Femur (tissue), 1 donor: Measurements from ENCODE around the gene CCNJL.
A peak's percentile ranks its signal among the peaks of the same experiment; 100 is the strongest.

ENCODE experiments used
- DNase-seq: peaks from one replicate; pipeline ENCODE4 v3.0.0-alpha.2; 2017

The CCNJL gene

DNA sequence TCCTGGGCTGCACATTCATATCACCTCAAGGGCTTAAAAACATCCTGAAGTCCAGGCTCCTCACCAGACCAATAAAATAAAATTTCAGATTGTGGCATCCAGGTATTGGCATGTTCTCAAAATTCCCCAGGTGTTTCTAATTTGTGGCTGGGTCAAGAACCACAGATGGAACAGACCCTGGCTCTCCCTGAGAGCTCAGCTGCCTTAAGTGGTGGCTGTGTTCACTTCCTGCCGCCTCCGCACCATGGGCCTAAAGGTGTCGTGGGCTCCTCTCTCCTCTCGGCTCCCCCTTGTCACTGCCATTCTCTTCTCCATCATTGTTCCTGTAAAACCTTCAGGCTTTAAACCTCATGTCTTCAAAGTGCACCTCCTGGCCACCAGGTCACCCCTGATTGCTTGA lies 17.8 kb upstream of the CCNJL start:
- DNase-seq, result no peak

- DNase-seq, result no peak
Observed at GRCh38 chr5:160327818-160328217, 15.5 kb upstream of the CCNJL start.

DNA sequence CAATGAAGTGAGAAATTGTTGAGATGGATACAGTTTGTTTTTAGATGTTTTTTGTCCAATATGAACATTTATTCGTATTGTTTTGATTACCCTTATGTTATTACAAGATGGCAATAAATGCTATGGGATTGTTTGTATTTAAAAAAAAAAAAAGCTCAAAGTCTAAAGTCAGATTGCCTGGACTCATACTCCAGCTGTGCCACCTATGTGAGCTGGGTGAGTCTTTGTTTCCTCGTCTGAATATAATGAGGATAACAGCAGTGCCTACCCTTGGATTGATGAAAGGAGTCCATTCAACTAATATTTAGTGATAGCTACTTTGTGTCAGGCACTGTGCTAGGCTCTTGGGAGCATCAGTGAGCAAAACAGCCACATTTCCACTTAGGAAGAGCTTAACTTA lies 14.6 kb upstream of the CCNJL start:
- no peak for DNase-seq

DNA sequence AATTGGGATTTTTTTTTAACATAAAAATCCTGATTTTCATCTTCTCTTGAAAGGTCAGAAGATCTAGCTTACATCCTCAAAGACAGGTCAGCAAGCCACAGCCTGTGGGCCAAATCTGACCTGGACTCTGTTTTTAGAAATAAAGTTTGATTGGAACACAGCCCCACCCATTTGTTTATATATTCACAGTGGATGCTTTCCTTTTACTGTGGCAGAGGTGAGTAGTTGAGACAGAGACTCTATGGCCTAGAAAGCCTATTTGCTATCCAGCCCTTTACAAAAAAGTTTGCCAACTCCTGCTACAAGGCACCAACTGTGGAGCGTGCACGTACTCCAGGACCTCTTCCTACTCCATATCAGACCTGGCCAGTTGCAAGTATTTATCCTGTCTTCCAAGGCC lies 13.4 kb upstream of the CCNJL start:
- no peak for DNase-seq

- no peak for DNase-seq
Observed at GRCh38 chr5:160324886-160325285, 12.5 kb upstream of the CCNJL start.

- DNase-seq, result no peak
Observed at GRCh38 chr5:160318409-160318808, 6.0 kb upstream of the CCNJL start.

DNA sequence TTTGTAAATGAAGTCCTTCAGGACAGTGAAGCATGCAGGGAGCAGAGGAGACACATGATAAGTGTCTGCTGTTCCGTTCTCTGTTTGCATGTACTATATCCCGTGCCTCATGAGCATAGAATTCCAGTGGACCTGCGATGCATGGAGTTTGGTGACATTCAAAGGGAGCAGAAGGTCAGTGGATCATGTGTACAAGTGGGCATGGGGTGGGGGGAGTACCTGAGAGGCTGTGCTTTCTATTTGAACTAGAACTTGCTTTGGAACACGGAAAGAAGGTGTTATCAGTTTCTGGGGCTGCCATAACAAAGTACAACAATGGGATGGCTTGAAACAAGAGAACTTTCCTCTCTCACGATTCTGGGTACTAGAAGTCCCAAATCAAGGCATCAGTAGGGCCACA lies 5.1 kb upstream of the CCNJL start:
- no peak for DNase-seq

- no peak for DNase-seq
Observed at GRCh38 chr5:160315968-160316367, 3.6 kb upstream of the CCNJL start.

- no peak for DNase-seq
Observed at GRCh38 chr5:160312960-160313727, 780 bp upstream of the CCNJL start.

- peak; percentile 26 for DNase-seq
Observed at GRCh38 chr5:160311491-160312133, 752 bp downstream of the CCNJL start.

DNA sequence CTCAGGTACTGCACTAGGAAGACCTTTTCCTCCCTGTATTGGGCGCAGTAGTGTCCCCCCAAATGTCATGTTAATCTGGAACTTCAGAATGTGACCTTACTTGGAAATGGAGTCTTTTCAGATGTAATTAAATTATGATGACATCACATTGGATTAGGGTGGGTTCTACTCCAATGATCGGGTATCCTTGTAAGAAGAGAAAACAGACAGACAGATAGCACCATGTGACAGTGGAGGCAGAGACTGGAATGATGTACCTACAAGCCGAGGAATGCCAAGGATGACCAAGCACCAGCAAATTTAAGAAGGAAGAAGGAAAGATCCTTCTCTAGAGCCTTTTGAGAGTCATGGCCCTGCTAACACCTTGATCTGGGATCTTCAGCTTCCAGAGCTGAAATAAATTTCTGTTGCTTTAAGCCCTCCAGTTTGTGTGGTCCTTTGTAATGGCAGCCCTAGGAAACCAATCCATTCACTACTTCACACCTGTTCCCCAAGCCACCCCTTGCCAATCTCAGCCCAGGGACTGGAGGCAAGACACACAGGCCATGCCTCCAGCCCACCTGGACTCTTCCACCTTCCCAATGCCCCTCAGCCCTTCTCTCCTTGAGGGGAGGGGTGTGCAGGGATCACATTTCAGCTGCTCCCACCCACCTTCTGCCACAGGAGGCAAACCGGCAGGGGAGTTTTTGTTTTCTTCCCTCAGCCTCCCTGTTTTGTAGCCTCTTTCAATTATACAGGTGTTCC lies 1.6 kb downstream of the CCNJL start:
- DNase-seq, result no peak

- DNase-seq, result no peak
Observed at GRCh38 chr5:160310140-160310539, 2.2 kb downstream of the CCNJL start.

DNA sequence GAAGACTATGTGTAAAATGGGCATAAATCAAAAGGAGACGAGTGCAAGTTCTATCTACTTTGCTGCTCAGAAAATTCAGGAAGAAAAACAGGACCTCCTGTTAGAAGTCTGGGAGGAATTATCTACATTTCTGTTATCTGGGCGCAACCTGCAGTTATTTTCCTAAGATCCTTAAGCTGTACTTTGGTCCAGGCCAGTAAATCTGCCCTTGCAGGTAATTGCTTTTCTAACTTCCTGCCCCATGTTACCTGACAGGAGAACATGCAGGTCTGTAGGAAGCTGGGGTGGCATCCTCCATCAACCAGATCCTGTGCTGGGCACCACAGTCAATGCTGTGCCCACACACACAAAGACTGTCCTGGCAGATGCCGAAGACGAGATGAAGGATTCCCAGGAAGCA lies 5.7 kb downstream of the CCNJL start:
- DNase-seq, result no peak

- DNase-seq, result no peak
Observed at GRCh38 chr5:160305319-160305718, 7.0 kb downstream of the CCNJL start.

DNA sequence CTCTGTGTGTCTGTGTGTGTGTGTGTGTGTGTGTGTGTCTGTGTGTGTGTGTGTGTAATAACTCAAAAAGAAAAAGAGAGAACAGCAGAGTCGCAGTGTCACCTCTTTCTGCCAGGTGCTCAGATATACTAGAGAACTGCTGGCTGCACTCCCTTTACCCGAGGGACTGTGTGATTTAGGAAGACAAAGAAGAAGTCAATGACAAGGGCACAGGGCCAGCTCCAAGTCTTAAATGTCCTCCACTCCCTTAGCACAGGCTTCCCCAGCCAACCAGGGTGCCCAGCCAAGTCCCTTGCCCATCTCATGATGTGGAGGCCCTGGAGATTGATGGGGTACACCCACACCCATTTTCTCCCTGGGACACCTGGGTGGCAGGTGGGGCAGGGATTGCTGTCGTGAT lies 8.7 kb downstream of the CCNJL start:
- DNase-seq, result no peak

DNA sequence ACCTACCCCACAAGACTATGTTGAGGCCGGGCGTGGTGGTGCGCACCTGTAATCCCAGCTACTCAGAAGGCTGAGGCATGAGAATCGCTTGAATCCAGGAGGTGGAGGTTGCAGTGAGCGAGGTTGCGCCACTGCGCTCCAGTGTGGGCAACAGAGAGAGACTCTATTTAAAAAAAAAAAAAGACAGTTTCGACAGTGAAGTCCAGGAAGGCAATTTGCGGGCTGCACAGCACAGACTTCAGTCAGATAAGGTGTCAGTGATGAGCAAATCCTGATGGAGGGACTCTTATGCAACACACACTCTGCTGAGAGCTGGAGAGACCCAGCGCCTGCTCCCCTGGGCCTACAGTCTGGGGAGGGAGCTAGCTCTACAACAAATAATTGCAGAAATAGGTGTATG lies 14.2 kb downstream of the CCNJL start:
- DNase-seq, result no peak

- DNase-seq, result no peak
Observed at GRCh38 chr5:160297776-160298175, 14.6 kb downstream of the CCNJL start.

GRCh38 chr5:160297004-160297403 lies 15.4 kb downstream of the CCNJL start:
- no peak for DNase-seq

- DNase-seq, result no peak
Observed at GRCh38 chr5:160296496-160296895, 15.9 kb downstream of the CCNJL start.

GRCh38 chr5:160293901-160294561 lies 18.3 kb downstream of the CCNJL start:
- DNase-seq, result no peak

- DNase-seq, result no peak
Observed at GRCh38 chr5:160293386-160293785, 19.0 kb downstream of the CCNJL start.

DNA sequence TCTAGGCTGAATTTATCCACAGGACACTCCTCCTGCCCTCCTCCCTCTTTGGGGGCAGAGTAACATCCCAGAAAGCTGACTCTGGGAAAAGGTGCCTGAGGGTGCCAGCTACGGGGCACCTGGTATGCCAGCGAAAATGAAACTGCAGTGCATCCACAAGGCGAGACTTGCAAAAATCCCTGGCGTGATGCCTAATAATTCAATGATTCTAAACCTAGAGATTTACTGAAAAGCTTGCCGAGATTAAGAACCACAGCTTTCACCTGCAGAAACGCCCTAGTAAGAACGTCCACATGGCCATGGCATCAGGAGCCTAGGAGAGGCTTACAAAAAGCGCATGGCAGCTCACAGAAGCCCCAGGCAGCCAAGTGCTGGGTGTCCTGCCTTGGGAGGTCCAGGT lies 20.9 kb downstream of the CCNJL start:
- DNase-seq, result no peak

- DNase-seq, result no peak
Observed at GRCh38 chr5:160290751-160291150, 21.6 kb downstream of the CCNJL start.

GRCh38 chr5:160289721-160290120 lies 22.6 kb downstream of the CCNJL start:
- no peak for DNase-seq
